ENCODE data around the gene HSF2BP.
"Not testable (repeated sequence)": the region's sequence is repeated elsewhere in the genome, so short reads cannot be mapped to it uniquely, and the experiment has no call there.

HSF2BP gene

GRCh38 chr21:43619344-43619743, 39.9 kb downstream of the HSF2BP start:
- DNase-seq (ENCODE audit: low read depth), result no peak

- no peak for DNase-seq (ENCODE audit: low read depth)
Measured at GRCh38 chr21:43618940-43619339, 40.3 kb downstream of the HSF2BP start.

- not testable (repeated sequence) for DNase-seq (ENCODE audit: low read depth)
Measured at GRCh38 chr21:43616861-43617260, 42.4 kb downstream of the HSF2BP start.

DNA sequence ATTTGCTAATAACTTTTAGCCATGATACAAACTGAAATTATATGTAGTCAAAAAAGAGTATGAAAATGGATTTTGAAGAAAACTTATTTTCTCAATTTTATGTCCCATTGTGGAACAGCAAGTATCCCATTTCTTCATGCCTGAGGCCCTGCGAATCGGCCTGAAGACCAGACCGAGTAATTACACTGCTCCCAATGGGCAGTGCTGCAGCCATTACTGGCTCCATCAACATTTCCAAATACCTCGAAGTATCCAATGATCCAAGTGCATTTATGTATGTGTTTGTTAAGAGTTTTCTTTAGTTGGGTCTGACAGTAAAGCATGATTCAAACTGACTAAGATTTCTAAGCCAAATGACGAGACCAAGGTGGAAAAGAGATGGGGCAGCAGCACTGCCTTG, 44.4 kb downstream of the HSF2BP start:
- no peak for DNase-seq (ENCODE audit: low read depth)

DNA sequence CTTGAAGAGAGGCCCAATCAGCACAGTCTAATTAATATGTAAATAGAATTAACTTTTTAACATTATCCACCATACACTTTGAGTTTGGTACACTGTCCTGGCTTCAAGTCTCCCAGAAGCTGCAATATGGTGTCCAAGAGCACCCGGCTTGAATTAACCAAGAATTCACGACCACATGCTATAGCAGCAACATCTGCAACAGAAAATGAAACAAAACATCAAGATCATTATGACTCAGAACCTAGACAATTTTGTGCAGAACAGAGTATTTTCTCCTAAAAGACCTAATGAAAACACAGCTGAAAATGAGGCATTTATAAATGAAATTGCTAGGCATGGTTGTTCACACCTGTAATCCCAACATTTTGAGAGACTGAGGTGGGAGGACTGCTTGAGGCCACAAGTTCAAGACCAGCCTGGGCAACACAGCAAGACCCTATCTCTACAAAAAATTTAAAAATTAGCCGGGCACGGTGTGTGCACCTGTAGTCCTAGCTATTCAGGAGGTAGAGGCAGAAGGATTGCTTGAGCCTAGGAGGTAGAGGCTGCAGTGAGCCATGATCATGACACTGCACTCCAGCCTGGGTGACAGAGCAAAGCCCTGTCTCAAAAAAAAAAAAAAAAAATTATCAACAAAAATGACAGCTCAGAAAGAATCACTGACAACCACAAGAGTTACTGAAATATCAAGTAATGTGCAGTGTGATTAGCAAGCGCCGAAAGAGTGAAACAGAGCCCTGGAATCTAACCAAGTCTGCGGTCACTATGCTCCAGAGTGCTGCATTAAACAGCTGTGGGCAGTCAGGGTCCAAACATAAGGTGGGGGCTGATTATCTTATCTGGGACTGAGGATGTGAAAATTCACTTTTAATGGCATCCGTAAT, 45.3 kb downstream of the HSF2BP start:
- DNase-seq (ENCODE audit: low read depth), result peak; percentile 43

- DNase-seq (ENCODE audit: low read depth), result peak; percentile 72
Measured at GRCh38 chr21:43611598-43612369, 47.5 kb downstream of the HSF2BP start.

- DNase-seq (ENCODE audit: low read depth), result no peak
Measured at GRCh38 chr21:43609501-43610340, 49.6 kb downstream of the HSF2BP start.

- no peak for DNase-seq (ENCODE audit: low read depth)
Measured at GRCh38 chr21:43608664-43609063, 50.6 kb downstream of the HSF2BP start.

DNA sequence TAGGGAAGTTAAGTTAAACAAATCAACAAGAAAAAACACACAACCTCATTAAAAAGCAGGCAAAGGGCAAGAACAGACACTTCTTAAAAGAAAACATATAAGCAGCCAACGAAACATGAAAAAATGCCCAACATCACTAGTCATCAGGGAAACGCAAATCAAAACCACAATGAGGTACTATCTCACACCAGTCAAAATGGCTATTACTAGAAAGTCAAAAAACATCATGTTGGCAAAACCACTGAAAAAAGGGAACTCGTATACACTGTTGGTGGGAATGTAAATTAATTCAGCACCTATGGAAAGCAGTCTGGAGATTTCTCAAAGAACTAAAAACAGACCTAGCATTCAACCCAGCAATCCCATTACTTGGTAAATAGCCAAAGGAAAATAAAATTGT, 51.1 kb downstream of the HSF2BP start:
- DNase-seq (ENCODE audit: low read depth), result peak; percentile 67

GRCh38 chr21:43605320-43606215, 53.7 kb downstream of the HSF2BP start:
- DNase-seq (ENCODE audit: low read depth), result no peak

DNA sequence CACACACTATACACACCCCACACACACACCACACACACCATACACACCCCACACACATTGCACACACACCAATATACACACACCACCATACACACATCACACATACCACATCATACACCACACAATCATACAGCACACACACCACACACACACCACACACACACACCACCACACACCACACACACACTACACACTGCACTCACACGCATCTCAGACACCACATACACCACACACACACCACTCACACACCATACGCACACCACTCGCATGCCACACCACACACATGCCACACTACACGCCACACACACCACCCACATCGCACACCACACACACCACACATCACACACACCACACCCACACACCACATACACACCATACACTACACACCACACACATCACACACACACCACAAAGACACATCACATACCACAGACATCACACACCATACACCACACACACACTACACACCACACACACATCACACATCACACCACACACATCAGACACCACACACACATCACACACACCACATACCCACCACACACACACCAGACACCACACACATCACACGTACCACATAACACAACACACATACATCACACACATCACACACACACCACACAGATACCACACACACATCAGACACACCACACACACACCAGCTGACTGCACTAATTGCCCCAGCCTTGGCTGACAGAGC, 54.6 kb downstream of the HSF2BP start:
- DNase-seq (ENCODE audit: low read depth), result no peak

- DNase-seq (ENCODE audit: low read depth), result peak; percentile 71
Measured at GRCh38 chr21:43603641-43604504, 55.4 kb downstream of the HSF2BP start.

- no peak for DNase-seq (ENCODE audit: low read depth)
Measured at GRCh38 chr21:43603233-43603626, 56.1 kb downstream of the HSF2BP start.

GRCh38 chr21:43602266-43603232, 56.7 kb downstream of the HSF2BP start:
- no peak for DNase-seq (ENCODE audit: low read depth)

DNA sequence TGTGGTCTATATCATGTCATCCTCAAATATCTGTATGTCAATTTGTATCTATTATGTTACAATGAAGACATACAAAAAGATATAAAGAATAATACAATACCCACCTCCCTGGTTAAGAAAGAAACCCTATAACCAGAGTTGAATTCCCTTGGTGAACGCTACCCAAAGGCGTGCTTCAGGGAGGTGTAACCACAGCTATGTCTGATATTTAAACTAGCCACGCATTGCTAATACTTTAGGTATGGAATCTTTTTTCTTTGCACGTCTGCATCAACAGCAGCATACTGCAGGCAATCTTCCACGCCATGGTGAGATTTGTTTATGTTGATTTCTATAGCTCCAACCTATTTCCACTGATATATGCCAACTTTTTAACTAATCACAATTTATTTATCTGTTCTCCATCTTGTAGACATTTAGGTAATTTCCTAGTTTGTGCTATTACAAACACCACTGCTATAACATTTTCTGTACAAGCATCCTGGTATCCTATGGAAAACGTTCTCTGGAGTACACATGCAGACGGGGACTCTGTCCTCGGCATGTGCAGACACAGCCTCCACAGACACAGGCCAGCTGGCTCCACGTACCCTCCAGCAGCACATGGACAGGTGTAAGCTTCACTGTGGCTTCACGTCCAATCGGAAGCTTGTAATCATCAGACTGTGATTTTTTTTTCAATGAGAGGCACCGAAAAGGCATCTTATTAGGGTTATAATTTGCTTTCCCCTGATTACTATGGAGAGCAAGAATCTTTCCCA, 58.5 kb downstream of the HSF2BP start:
- peak; percentile 84 for DNase-seq (ENCODE audit: low read depth)

DNA sequence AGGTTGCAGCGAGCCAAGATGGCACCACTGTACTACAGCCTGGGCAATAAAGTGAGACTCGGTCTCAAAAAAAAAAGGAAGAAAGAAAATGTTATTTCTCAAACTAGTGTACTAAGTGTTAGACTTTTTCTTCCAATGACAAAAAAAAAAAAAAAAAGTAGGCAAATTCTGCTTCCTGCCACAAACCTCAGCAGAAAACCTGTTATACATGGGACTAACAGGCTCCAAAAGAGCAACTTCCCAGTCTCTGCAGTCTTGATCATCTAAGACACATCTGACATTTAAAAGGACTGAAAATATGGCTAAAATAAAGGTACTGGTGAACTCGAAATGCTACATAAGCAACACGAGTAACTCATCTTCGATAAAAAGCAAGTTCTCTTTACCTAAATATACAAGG, 59.6 kb downstream of the HSF2BP start:
- no peak for DNase-seq (ENCODE audit: low read depth)

DNA sequence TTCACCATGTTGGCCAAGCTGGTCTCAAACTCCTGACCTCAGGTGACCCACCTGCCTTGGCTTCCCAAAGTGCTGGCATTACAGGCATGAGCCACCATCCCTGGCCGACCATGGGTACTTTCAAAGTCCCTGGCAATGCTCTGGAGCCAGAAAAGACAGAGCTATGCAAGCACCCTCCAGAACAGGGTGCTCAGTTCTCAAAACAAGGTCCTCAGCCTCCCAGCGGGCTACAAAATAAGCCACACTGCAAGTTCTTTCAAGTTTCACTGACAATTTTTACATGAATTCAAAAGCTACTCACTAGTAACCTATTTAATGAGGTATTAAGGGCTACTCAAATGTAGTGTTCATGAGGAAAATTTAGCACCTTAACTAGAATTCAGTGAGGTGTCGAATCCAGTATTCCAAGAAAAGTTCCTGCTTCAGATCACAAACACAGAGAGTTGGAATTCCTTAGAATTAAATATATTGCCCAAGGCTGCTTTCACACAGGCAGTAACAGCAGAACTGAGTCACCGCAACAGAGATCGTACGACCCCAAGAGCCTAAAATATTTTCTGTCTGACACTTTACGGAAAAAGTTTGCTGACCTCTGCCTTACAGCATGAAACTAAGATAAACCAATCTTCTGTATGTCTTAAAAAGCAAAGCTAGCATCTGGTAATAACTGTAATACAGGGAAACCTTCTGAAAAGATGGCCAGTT, 60.7 kb downstream of the HSF2BP start:
- DNase-seq (ENCODE audit: low read depth), result peak; percentile 75
